SK-MEL-5 (cell line): ENCODE results near the gene MYO1D. TPM values are rescaled to one million over a fixed set of nuclear protein-coding genes. Genes with fewer than 3 reads are reported as not detected.

Experiments
- DNase-seq: peaks from one replicate; pipeline ENCODE4 v3.0.0-alpha.2; 2016; ENCODE audit warnings: low read depth, low spot score
- in situ Hi-C: cut with HindIII; loops from 2 replicates; pipeline ENCODE4 v1.10.0; 2016; ENCODE audit warnings: low sequenced_read_pairs, high pct_unique_total_duplicates, low pct_unique_long_range_greater_than_20kb
- total RNA-seq: library from RNA; depleted of rRNA; stranded (reverse); fragments of >200 nt; shearing (Covaris generic); gene quantifications from 2 replicates; pipeline ENCODE4 v1.2.3, GENCODE V29; 2014

Gene MYO1D
- total RNA-seq, 1 experiment from 2014 or later = 44.5 TPM

DNA sequence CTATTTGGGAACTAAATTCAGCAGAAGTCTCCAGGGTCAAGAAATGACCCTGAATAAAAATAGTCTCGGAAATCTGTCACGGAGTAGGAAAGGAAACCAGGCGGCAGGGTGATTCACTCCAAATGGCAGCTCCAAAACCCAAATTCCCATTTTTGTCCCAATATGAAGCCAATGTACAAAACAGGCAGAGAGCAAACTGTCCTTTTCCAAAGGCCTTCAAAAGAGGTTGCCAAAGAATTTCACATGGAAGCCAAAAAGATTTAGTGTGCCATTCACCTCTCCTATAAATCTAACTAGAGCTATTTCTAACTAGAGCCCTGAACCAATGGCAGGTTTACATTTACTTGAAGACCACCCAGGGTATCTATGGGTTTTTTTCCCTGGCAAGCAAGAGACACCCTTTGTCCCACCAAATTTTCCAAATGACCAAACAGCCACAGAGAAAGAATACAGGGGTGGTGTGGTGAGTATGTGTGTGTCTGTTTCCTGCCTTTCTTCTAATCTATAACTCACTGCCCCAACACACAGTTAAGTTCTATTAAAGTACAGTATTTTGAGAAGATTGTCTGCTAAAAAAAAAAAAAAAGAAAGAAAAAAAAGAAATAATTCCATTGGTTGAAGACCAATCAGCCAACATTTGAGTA, 6.8 kb downstream of the MYO1D start:
- in situ Hi-C loops = no loop called here
- DNase-seq = no peak

- in situ Hi-C loops = no loop called here
- DNase-seq = no peak
Observed at GRCh38 chr17:32869345-32870026, 7.4 kb downstream of the MYO1D start.

DNA sequence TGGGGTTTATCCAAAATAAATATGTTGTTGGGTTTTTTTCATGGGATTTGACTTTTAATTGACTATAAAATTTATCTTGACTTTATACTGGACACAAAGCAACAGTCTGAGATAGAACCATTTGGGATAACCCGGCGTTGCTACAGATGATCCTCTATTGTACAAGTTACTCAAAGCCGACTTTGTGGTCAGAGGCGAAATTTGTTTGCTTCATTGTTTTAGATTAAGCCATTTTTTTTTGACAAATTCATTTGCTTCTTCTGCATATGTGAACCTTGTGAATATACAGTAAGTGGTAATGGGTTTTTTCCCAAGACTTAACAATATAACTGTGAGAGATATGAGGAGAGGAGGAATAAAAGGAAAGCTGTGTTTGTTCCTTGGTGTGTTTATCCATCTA, 11.8 kb downstream of the MYO1D start:
- in situ Hi-C loops = no loop called here
- DNase-seq = no peak

- in situ Hi-C loops = no loop called here
- DNase-seq = no peak
Observed at GRCh38 chr17:32863559-32863958, 13.4 kb downstream of the MYO1D start.

- in situ Hi-C loops = no loop called here
- DNase-seq = no peak
Observed at GRCh38 chr17:32862940-32863339, 14.0 kb downstream of the MYO1D start.

GRCh38 chr17:32861981-32862380, 14.9 kb downstream of the MYO1D start:
- no peak for DNase-seq
- in situ Hi-C loops = no loop called here

DNA sequence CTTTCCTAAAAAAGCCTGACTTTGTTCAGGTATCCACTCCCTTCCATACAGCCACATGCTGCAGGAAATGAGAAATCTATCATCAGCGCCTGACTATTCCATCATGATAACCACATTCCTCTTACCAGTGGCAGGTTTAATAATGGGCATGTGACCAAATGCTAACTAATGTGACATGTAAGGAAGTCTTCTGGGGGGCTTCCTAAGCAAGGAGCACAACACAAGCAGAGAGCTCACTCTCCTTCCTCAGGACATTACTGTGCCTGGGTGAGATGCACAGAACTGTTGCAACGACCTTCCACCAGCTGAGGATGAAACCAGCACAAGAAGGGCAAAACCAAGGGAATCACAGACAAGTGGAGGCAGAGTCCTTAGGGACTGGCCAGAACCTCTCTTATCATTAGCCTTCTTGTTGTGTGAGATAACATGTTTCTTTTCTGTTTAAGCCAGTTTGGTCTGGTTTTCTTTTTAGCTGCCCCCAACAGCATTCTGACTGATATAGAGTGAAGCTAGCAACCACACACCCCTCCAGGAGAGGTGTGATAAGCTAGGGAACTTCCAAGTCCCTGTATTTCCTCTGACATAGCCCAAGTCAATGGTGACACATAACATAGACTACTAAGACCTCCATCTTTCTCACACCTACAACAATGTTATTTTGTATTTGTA, 16.9 kb downstream of the MYO1D start:
- in situ Hi-C loops = no loop called here
- no peak for DNase-seq

- in situ Hi-C loops = no loop called here
- DNase-seq = no peak
Observed at GRCh38 chr17:32855620-32856019, 21.3 kb downstream of the MYO1D start.

DNA sequence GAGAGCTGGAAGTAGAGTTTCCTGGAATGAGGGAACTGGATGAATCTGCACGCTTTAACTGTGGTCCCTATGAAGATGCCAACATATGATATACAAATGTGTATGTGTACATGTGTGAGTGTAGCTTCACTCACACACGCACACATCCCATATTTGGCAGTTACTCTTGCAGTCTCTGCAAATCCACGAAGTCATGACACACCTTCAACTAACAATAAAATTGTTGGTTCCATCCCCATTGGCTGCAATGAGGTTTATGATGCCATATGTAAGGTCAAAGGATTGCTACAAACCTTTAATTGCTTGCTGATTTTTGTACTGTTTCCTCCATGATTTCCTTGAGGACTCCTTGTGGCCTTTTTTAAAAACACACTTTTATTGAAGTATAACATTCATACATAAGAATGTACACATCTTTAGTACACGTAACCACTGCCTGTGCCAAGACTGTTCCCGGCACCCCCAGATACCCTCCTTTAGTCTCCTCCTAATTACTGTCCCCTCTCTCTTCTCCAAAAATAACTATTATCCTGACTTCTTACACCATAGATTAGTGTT, 22.0 kb downstream of the MYO1D start:
- DNase-seq = peak; percentile 8
- in situ Hi-C loops = no loop called here

DNA sequence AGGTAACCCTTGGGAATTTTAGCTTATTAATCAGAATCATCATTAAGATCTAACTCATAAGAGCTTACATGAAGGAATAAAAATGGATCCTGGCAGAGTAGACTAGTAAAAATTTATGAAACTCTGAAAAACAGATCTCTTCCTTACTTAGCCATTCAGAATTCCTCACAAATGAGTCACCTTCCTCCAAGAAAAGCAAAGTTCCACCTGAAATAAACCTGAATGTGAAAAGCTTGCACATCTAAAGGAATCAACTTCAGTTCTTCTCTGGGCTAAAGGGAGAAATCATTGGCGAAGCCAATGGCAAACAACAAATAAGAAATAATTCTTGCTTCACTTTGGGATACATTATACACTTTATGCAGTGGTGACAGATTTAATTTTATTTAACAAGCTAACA, 22.7 kb downstream of the MYO1D start:
- DNase-seq = no peak
- in situ Hi-C loops = no loop called here

DNA sequence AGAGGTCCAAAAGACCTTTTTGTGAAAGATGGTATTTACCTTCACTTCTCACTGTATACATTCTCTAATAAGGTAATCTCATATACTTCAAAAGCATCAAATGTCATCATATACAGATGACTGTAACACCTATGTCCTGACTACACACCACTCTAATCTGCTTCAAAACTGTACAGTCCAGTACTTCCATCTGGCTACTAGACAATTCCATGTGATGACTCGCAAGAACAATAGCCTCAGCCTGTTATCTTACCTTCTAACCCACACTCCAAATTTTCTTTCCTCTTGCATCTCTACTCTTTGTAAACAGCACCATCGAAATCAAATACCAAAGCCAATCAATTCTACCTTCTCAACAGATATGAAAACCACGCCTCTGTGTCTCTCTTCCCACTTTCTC, 24.1 kb downstream of the MYO1D start:
- in situ Hi-C loops = no loop called here
- DNase-seq = no peak

- in situ Hi-C loops = no loop called here
- no peak for DNase-seq
Observed at GRCh38 chr17:32849879-32850278, 27.0 kb downstream of the MYO1D start.

DNA sequence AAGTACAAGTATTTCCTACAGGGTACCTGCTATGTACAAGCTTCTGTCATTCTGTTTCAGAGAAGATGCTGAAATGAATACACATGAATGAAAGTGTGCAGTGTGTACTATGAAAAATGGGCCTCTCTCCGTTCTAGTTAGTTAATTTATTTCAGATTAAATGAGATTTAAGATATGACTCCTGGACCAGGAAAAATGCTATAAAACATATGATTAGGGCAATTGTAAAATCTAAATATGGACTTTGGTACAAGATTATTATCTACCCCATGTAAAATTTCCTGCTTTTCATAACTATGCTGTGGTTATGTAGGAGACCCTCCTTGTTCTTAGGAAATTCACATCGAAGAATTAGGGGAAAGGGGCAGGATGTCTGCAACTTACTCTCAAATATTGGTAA, 28.9 kb downstream of the MYO1D start:
- in situ Hi-C loops = no loop called here
- no peak for DNase-seq

DNA sequence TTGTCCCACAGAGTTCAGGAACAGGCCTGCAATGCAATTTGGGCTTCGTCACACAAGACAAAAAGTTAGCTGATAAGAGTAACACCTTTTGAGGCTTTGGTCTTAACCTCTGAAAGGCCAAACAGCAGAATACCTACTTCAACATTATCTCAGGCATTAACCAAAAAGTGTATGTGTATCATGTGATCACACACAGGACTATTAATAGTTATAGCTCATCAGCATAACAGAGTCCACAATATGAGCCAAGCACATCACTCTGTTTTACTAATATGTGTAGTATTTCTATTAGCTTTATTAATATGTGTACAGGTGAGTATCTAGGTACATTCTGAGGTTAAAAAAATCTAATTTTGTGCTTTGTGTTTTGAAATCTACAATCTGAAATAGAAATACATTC, 30.8 kb downstream of the MYO1D start:
- DNase-seq = no peak
- in situ Hi-C loops = no loop called here

GRCh38 chr17:32840241-32840640, 36.7 kb downstream of the MYO1D start:
- in situ Hi-C loops = no loop called here

DNA sequence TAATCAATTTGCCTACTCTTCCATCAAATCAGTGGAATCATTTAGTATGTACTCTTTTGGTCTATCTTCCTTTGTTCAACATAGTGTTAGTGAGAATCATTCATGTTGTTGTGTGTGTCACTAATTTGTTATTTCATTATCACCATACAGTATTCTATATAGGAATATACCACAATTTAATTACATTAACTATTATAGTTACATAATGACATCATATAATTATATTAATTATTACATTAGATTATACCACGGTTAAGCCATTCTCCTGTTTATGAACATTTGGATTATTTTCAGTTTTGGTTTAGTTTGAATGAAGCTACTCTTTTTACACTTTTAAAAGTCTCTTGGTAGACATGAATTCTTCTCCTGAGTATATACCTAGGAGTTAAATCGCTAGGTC, 40.4 kb downstream of the MYO1D start:
- DNase-seq = no peak
- in situ Hi-C loops = no loop called here

More at GRCh38 chr17:32840241-32840640, 36.7 kb downstream of the MYO1D start:
- DNase-seq = no peak

- no peak for DNase-seq
- in situ Hi-C loops = no loop called here
Observed at GRCh38 chr17:32835291-32835761, 41.6 kb downstream of the MYO1D start.

DNA sequence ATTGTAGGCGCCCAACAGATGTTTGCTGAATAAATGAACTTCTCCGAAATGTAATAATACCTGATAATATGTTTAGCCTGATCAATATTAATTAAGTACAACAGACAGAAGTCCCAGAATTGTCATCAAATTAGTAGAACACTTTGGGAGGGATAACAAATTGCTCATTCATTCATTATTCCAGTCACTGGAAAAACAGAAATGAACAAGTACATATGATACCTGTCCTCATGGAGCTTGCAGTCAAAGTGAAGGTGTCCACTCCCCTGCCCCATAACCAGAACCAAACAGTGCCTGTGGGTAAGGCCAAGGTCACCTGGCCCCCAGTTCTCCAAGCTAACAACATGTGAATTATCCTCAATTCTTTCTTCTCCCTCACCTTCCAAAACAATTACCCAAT, 42.8 kb downstream of the MYO1D start:
- in situ Hi-C loops = no loop called here

DNA sequence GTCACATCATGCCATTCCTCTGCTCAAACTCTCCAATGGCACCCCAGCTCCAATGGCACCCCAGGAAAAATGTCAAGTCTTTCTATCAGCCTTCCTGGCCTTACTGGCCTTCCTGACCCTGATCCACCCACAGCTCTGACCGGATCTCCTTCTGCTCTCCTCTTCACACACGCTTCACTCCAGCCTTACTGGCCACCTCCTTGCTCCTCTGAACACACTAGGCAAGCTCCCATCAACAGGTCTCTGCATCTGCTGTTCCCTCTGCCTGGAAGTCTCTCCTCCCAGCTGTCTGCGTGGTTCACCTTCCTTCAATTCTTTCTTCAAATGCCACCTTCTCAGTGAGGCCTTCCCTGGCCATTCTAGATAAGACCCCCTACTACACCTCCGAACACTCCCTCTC, 43.4 kb downstream of the MYO1D start:
- in situ Hi-C loops = no loop called here
- DNase-seq = no peak

More for the DNA sequence above, 42.8 kb downstream of the MYO1D start:
- no peak for DNase-seq
